Measurements from ENCODE around the gene CENPN.

Gene CENPN

GRCh38 chr16:80966617-80967016, 40.4 kb upstream of the CENPN start:
- Histone ChIP-seq H3K27ac (ENCODE audit: low read length) (no peak overlapping the region), H3K4me3 (ENCODE audit: low read length) (no peak overlapping the region), H3K9ac (ENCODE audit: low read length) (no peak overlapping the region), H4K20me1 (ENCODE audit: insufficient read depth, low read length) (no peaks in the 10 kb centered on the region), H3K79me2 (ENCODE audit: low read length) (no peaks in the 10 kb centered on the region), H3K36me3 (replicated peaks; ENCODE audit: low read depth, low read length) (peaks cover 3% of the 10 kb centered on the region), H3K27me3 (ENCODE audit: low read depth, low read length) (no peaks in the 10 kb centered on the region), H2AFZ (ENCODE audit: low read depth, low read length) (no peak overlapping the region), H3K9me3 (ENCODE audit: insufficient read depth, low read length) (no peaks in the 10 kb centered on the region), H3K4me1 (ENCODE audit: low read length) (no peaks in the 10 kb centered on the region), H3K4me2 (ENCODE audit: low read length) (no peak overlapping the region)
- TF ChIP-seq CTCF (IDR thresholded peaks at IDR 0.05; ENCODE audit: low read depth, low read length): no peak
- no peak for TF ChIP-seq EZH2phosphoT487 (IDR thresholded peaks at IDR 0.05; ENCODE audit: low read depth)

GRCh38 chr16:80968386-80969113, 38.5 kb upstream of the CENPN start:
- no peak overlapping the region for H3K9ac ChIP-seq (ENCODE audit: low read length)
- H4K20me1 ChIP-seq (ENCODE audit: insufficient read depth, low read length): no peaks in the 10 kb centered on the region
- no peak overlapping the region for H2AFZ ChIP-seq (ENCODE audit: low read depth, low read length)
- H3K27ac ChIP-seq (ENCODE audit: low read length): no peak overlapping the region
- H3K79me2 ChIP-seq (ENCODE audit: low read length): no peaks in the 10 kb centered on the region
- H3K4me3 ChIP-seq (ENCODE audit: low read length): no peak overlapping the region
- H3K4me2 ChIP-seq (ENCODE audit: low read length): no peak overlapping the region
- no peak for TF ChIP-seq EZH2phosphoT487 (IDR thresholded peaks at IDR 0.05; ENCODE audit: low read depth)
- TF ChIP-seq CTCF (IDR thresholded peaks at IDR 0.05; ENCODE audit: low read depth, low read length): no peak
- no peaks in the 10 kb centered on the region for H3K27me3 ChIP-seq (ENCODE audit: low read depth, low read length)
- H3K36me3 ChIP-seq (replicated peaks; ENCODE audit: low read depth, low read length): peaks cover 6% of the 10 kb centered on the region
- H3K9me3 ChIP-seq (ENCODE audit: insufficient read depth, low read length): no peaks in the 10 kb centered on the region
- H3K4me1 ChIP-seq (ENCODE audit: low read length): no peaks in the 10 kb centered on the region

- no peak for TF ChIP-seq CTCF (IDR thresholded peaks at IDR 0.05; ENCODE audit: low read depth, low read length)
- TF ChIP-seq EZH2phosphoT487 (IDR thresholded peaks at IDR 0.05; ENCODE audit: low read depth): no peak
- no peaks in the 10 kb centered on the region for H3K79me2 ChIP-seq (ENCODE audit: low read length)
- H3K27me3 ChIP-seq (ENCODE audit: low read depth, low read length): no peaks in the 10 kb centered on the region
- H3K9me3 ChIP-seq (ENCODE audit: insufficient read depth, low read length): no peaks in the 10 kb centered on the region
- H4K20me1 ChIP-seq (ENCODE audit: insufficient read depth, low read length): no peaks in the 10 kb centered on the region
- no peak overlapping the region for H3K4me3 ChIP-seq (ENCODE audit: low read length)
- H3K36me3 ChIP-seq (replicated peaks; ENCODE audit: low read depth, low read length): peaks cover 7% of the 10 kb centered on the region
- H3K4me2 ChIP-seq (ENCODE audit: low read length): no peak overlapping the region
- H3K9ac ChIP-seq (ENCODE audit: low read length): no peak overlapping the region
- no peaks in the 10 kb centered on the region for H3K4me1 ChIP-seq (ENCODE audit: low read length)
- H2AFZ ChIP-seq (ENCODE audit: low read depth, low read length): no peak overlapping the region
- no peak overlapping the region for H3K27ac ChIP-seq (ENCODE audit: low read length)
Measured at GRCh38 chr16:80969114-80969484, 37.9 kb upstream of the CENPN start.

- Histone ChIP-seq H3K9me3 (ENCODE audit: insufficient read depth, low read length) (no peaks in the 10 kb centered on the region), H2AFZ (ENCODE audit: low read depth, low read length) (no peak overlapping the region), H3K4me2 (ENCODE audit: low read length) (no peak overlapping the region), H3K9ac (ENCODE audit: low read length) (no peak overlapping the region), H3K79me2 (ENCODE audit: low read length) (no peaks in the 10 kb centered on the region), H3K36me3 (replicated peaks; ENCODE audit: low read depth, low read length) (peaks cover 11% of the 10 kb centered on the region), H4K20me1 (ENCODE audit: insufficient read depth, low read length) (no peaks in the 10 kb centered on the region), H3K27me3 (ENCODE audit: low read depth, low read length) (no peaks in the 10 kb centered on the region), H3K4me1 (ENCODE audit: low read length) (no peaks in the 10 kb centered on the region), H3K4me3 (ENCODE audit: low read length) (no peak overlapping the region), H3K27ac (ENCODE audit: low read length) (no peak overlapping the region)
- TF ChIP-seq CTCF (IDR thresholded peaks at IDR 0.05; ENCODE audit: low read depth, low read length) (no peak), EZH2phosphoT487 (IDR thresholded peaks at IDR 0.05; ENCODE audit: low read depth) (no peak)
Measured at GRCh38 chr16:80971819-80972218, 35.2 kb upstream of the CENPN start.

All from OCI-LY3 (cell line).